ENCODE data around the gene BAHCC1. TPM values are rescaled to one million over a fixed set of nuclear protein-coding genes. Genes with fewer than 3 reads are reported as not detected.

Gene BAHCC1
- total RNA-seq, 1 experiment from 2014 or later, result 29.8 TPM

- H3K9me3 Mint-ChIP-seq, result no peaks in the 10 kb centered on the region
- ChIA-PET POLR2A (no interaction called here), CTCF (interaction anchor here (0.7 kb wide), 1 partner anchor 40 kb away, joined by 4 read pairs; no protein-coding TSS in a partner anchor)
- H3K4me1 Mint-ChIP-seq, result no peaks in the 10 kb centered on the region
- H3K27me3 Mint-ChIP-seq (ENCODE audit: low read depth), result no peaks in the 10 kb centered on the region
- DNase-seq (ENCODE audit: low spot score) (no peak), ATAC-seq (no peak)
- TF ChIP-seq AFF4 (CRISPR knock-in tag; IDR thresholded peaks at IDR 0.05; ENCODE audit: borderline replicate concordance), result no peak
- TF ChIP-seq MXD4 (CRISPR knock-in tag; IDR thresholded peaks at IDR 0.05; ENCODE audit: borderline replicate concordance), result no peak
- TF ChIP-seq ZNF219 (CRISPR knock-in tag; IDR thresholded peaks at IDR 0.05; ENCODE audit: borderline replicate concordance), result no peak
- TF ChIP-seq ZBTB43 (CRISPR knock-in tag; IDR thresholded peaks at IDR 0.05), result no peak
- H3K27ac Mint-ChIP-seq, result no peak overlapping the region
- H3K4me3 Mint-ChIP-seq, result no peak overlapping the region
- no peaks in the 10 kb centered on the region for H3K36me3 Mint-ChIP-seq
Observed at GRCh38 chr17:81449351-81449750, 54.1 kb downstream of the BAHCC1 start.

- no peaks in the 10 kb centered on the region for H3K36me3 Mint-ChIP-seq
- no peaks in the 10 kb centered on the region for H3K4me1 Mint-ChIP-seq
- H3K27me3 Mint-ChIP-seq (ENCODE audit: low read depth), result no peaks in the 10 kb centered on the region
- H3K27ac Mint-ChIP-seq, result no peak overlapping the region
- no peak overlapping the region for H3K4me3 Mint-ChIP-seq
- ChIA-PET POLR2A (no interaction called here), CTCF (interaction anchor here (1.2 to 1.5 kb wide), 2 partner anchors 21 to 197 kb away, joined by 3 to 4 read pairs; no protein-coding TSS in a partner anchor)
- no peaks in the 10 kb centered on the region for H3K9me3 Mint-ChIP-seq
- DNase-seq (ENCODE audit: low spot score) (no peak), ATAC-seq (no peak)
- TF ChIP-seq PRDM15 (CRISPR knock-in tag; IDR thresholded peaks at IDR 0.05), result no peak
- no peak for TF ChIP-seq NR1H2 (CRISPR knock-in tag; IDR thresholded peaks at IDR 0.05)
- no peak for TF ChIP-seq ZNF232 (CRISPR knock-in tag; IDR thresholded peaks at IDR 0.05)
- no peak for TF ChIP-seq ATF2 (CRISPR knock-in tag; IDR thresholded peaks at IDR 0.05; ENCODE audit: borderline replicate concordance, low read depth)
- TF ChIP-seq ZNF317 (CRISPR knock-in tag; IDR thresholded peaks at IDR 0.05; ENCODE audit: borderline replicate concordance, low read depth), result no peak
- TF ChIP-seq HMGXB4 (CRISPR knock-in tag; IDR thresholded peaks at IDR 0.05), result no peak
- TF ChIP-seq SMAD4 (CRISPR knock-in tag; IDR thresholded peaks at IDR 0.05), result no peak
- TF ChIP-seq OVOL2 (CRISPR knock-in tag; IDR thresholded peaks at IDR 0.05; ENCODE audit: borderline replicate concordance), result no peak
- TF ChIP-seq ZBTB21 (CRISPR knock-in tag; IDR thresholded peaks at IDR 0.05; ENCODE audit: borderline replicate concordance), result no peak
- TF ChIP-seq EMX1 (CRISPR knock-in tag; IDR thresholded peaks at IDR 0.05), result no peak
- no peak for TF ChIP-seq STAT6 (CRISPR knock-in tag; conservative IDR thresholded peaks at IDR 0.05; ENCODE audit: low read depth)
- TF ChIP-seq ATF6 (CRISPR knock-in tag; IDR thresholded peaks at IDR 0.05), result no peak
- no peak for TF ChIP-seq SMAD3 (CRISPR knock-in tag; IDR thresholded peaks at IDR 0.05; ENCODE audit: borderline replicate concordance)
- TF ChIP-seq JUN (CRISPR knock-in tag; IDR thresholded peaks at IDR 0.05), result no peak
Observed at GRCh38 chr17:81451823-81452222, 56.6 kb downstream of the BAHCC1 start.
